Lung (tissue), 12 donors: ENCODE measurements around the gene KHDRBS2. TPM values are rescaled to one million over a fixed set of nuclear protein-coding genes. Genes with fewer than 3 reads are reported as not detected.
A peak's percentile ranks its signal among the peaks of the same experiment; 100 is the strongest.

Experiments used
- ATAC-seq: fragments of 200-7000 bp; cut with Tn5 transposase; one replicate; pipeline ENCODE4 v1.9.1; 2020; ENCODE audit warnings: moderate number of reproducible peaks; ENCODE audit not compliant: insufficient read depth, low FRiP score
- DNase-seq, 3 donors: peaks; one replicate each; pipeline ENCODE4 v3.0.0-alpha.2; 2013 to 2017
- H3K27ac ChIP-seq, 2 donors: one replicate each; pipeline ENCODE4 v1.5.1; 2013; ENCODE audit warnings: mild to moderate bottlenecking in 2 of 2, moderate library complexity in 2 of 2, control low read depth in 1 of 2, inconsistent platforms in 1 of 2, low read depth in 1 of 2, low read length in 1 of 2
- H3K27me3 ChIP-seq, 3 donors: one replicate each; pipeline ENCODE4 v1.5.1; 2013; ENCODE audit warnings: low read length in 2 of 3; ENCODE audit not compliant: control insufficient read depth in 3 of 3, insufficient read depth in 3 of 3
- H3K36me3 ChIP-seq, 4 donors: one replicate each; pipeline ENCODE4 v1.5.1; 2013; ENCODE audit warnings: low read length in 4 of 4, mild to moderate bottlenecking in 1 of 4, moderate library complexity in 1 of 4; ENCODE audit not compliant: control insufficient read depth in 4 of 4, insufficient read depth in 4 of 4
- H3K4me1 ChIP-seq, 5 donors: one replicate each; pipeline ENCODE4 v1.5.1; 2013; ENCODE audit warnings: low read length in 5 of 5, mild to moderate bottlenecking in 2 of 5, moderate library complexity in 1 of 5; ENCODE audit not compliant: control insufficient read depth in 5 of 5, insufficient read depth in 5 of 5
- H3K4me3 ChIP-seq: one replicate; pipeline ENCODE4 v1.5.1; 2013; ENCODE audit warnings: mild to moderate bottlenecking, control low read depth, moderate library complexity
- H3K9ac ChIP-seq, 2 donors: one replicate each; pipeline ENCODE4 v1.5.1; 2013; ENCODE audit warnings: low read length in 2 of 2, control low read depth in 1 of 2; ENCODE audit not compliant: insufficient read depth in 1 of 2
- H3K9me3 ChIP-seq, 4 donors: one replicate each; pipeline ENCODE4 v1.5.1; 2013; ENCODE audit warnings: low read length in 3 of 4, mild to moderate bottlenecking in 1 of 4, moderate library complexity in 1 of 4; ENCODE audit not compliant: control insufficient read depth in 4 of 4, insufficient read depth in 3 of 4
- WGBS, 2 donors: extraction: QIAGEN DNeasy Blood & Tissue Kit; methylation state at CpG; one replicate each; pipeline ENCODE4 v1.1.7; 2013; 5-methylcytosine and 5-hydroxymethylcytosine counted together
- polyA plus RNA-seq, 2 donors: library from polyadenylated mRNA; stranded (reverse); fragments of 200-250 nt; gene quantifications; one replicate each; pipeline ENCODE4 v1.2.1, GENCODE V29; 2013
- total RNA-seq, 2 donors: library from RNA; depleted of rRNA in 1 of 2; stranded (reverse); fragments of >200 nt in 1 of 2; gene quantifications; one replicate each; pipeline ENCODE4 v1.2.1, GENCODE V29; 2014 to 2021
- TF ChIP-seq, protein P1 (sequence below): IDR thresholded peaks from 2 replicates; pipeline ENCODE4 v1.5.1; 2012; ENCODE audit warnings: mild to moderate bottlenecking; ENCODE audit errors: control extremely low read depth, extremely low read depth
- donor health status: control.
- donor health status: control.
- donor health status: Bipolar disorder and iron deficiency.
- donor health status: healthy.
- donor health status: DM: yes; HTN: yes; CAD: no.

KHDRBS2 gene
- total and polyA plus RNA-seq, 4 donors: 0.68 to 43.9 (median 3.8) TPM

GRCh38 chr6:62283796-62284411, 2.1 kb downstream of the KHDRBS2 start:
- peak; percentile 44 to 85 (median 80) for DNase-seq
- WGBS, 2 donors: 38 to 51% methylated on average over 2 of the region's 2 CpGs
- no peak overlapping the region for H3K4me3 ChIP-seq

DNA sequence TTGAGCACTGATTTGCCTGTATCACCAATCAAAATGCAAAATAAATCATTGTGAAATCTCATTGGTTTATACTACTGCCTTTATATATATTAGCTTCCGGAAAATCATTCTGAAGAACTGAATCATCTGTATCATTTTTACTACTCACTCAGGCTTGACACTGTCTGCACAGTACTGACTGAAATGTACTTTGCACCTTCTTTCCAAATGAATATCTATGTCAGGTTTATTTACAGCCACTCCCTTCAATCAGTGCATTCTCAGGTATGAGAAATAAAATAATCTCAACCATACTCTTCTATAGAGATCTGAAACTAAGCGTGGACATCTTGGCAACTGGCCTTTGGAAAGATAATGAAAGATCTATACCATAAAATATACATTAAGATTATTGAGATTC, 2.7 kb downstream of the KHDRBS2 start:
- Histone ChIP-seq H3K36me3 (no peaks in the 10 kb centered on the region), H3K27me3 (peaks cover 0 to 14% (median 0%) of the 10 kb centered on the region in 3 donors), H3K9ac (peak overlapping the region in 1 of 2 donors; percentile 7), H3K9me3 (peaks cover 0 to 2% (median 0%) of the 10 kb centered on the region in 4 donors), H3K27ac (no peak overlapping the region), H3K4me1 (peaks cover 0 to 20% (median 4%) of the 10 kb centered on the region in 5 donors), H3K4me3 (no peak overlapping the region)
- ATAC-seq (no peak), DNase-seq (no peak)
- TF ChIP-seq, protein P1, sequence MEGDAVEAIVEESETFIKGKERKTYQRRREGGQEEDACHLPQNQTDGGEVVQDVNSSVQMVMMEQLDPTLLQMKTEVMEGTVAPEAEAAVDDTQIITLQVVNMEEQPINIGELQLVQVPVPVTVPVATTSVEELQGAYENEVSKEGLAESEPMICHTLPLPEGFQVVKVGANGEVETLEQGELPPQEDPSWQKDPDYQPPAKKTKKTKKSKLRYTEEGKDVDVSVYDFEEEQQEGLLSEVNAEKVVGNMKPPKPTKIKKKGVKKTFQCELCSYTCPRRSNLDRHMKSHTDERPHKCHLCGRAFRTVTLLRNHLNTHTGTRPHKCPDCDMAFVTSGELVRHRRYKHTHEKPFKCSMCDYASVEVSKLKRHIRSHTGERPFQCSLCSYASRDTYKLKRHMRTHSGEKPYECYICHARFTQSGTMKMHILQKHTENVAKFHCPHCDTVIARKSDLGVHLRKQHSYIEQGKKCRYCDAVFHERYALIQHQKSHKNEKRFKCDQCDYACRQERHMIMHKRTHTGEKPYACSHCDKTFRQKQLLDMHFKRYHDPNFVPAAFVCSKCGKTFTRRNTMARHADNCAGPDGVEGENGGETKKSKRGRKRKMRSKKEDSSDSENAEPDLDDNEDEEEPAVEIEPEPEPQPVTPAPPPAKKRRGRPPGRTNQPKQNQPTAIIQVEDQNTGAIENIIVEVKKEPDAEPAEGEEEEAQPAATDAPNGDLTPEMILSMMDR: no peak
- WGBS, 2 donors: 43 to 61% methylated on average over 2 of the region's 2 CpGs

More at GRCh38 chr6:62283796-62284411, 2.1 kb downstream of the KHDRBS2 start:
- no peak for ATAC-seq
- Histone ChIP-seq H3K36me3 (no peaks in the 10 kb centered on the region), H3K9ac (peak overlapping the region in 1 of 2 donors; percentile 7), H3K27ac (no peak overlapping the region), H3K4me1 (peaks cover 0 to 20% (median 4%) of the 10 kb centered on the region in 5 donors), H3K9me3 (peaks cover 0 to 2% (median 0%) of the 10 kb centered on the region in 4 donors), H3K27me3 (peaks cover 0 to 15% (median 0%) of the 10 kb centered on the region in 3 donors)
- TF ChIP-seq, protein P1: peak; percentile 24

- Histone ChIP-seq H3K27ac (no peak overlapping the region), H3K9ac (no peak overlapping the region), H3K4me3 (no peak overlapping the region), H3K27me3 (no peaks in the 10 kb centered on the region), H3K9me3 (no peaks in the 10 kb centered on the region), H3K4me1 (peaks cover 0 to 3% (median 0%) of the 10 kb centered on the region in 5 donors), H3K36me3 (no peaks in the 10 kb centered on the region)
- ATAC-seq: no peak
- TF ChIP-seq, protein P1: no peak
- DNase-seq: no peak
- 83 to 86% methylated on average over 3 of the region's 3 CpGs for WGBS, 2 donors
Measured at GRCh38 chr6:62280099-62280498, 5.9 kb downstream of the KHDRBS2 start.
